ENCODE data around the gene TTLL4.

TTLL4 gene

DNA sequence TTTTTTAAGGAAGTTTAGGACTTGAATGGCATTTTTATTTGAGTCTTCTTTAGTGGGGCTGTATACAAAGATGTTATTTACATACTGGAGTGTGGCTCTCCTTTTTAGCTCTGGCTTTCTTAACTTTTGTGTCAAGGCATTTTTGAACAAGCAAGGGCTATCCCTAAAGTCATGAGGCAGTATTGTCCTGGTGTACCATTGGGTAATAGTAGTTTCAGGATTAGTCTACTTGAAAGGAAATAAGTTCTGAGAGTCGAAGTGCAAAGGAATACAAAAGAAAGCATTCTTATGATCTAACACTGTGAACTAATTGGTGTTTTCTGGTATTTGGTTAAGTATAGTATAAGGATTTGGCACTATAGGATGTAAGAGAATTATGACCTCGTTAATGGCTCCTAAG is 69.4 kb downstream of the TTLL4 start:
- TF ChIP-seq POLR2AphosphoS5 (IDR thresholded peaks at IDR 0.05; ENCODE audit: low read depth), result no peak
- TF ChIP-seq, protein P1, sequence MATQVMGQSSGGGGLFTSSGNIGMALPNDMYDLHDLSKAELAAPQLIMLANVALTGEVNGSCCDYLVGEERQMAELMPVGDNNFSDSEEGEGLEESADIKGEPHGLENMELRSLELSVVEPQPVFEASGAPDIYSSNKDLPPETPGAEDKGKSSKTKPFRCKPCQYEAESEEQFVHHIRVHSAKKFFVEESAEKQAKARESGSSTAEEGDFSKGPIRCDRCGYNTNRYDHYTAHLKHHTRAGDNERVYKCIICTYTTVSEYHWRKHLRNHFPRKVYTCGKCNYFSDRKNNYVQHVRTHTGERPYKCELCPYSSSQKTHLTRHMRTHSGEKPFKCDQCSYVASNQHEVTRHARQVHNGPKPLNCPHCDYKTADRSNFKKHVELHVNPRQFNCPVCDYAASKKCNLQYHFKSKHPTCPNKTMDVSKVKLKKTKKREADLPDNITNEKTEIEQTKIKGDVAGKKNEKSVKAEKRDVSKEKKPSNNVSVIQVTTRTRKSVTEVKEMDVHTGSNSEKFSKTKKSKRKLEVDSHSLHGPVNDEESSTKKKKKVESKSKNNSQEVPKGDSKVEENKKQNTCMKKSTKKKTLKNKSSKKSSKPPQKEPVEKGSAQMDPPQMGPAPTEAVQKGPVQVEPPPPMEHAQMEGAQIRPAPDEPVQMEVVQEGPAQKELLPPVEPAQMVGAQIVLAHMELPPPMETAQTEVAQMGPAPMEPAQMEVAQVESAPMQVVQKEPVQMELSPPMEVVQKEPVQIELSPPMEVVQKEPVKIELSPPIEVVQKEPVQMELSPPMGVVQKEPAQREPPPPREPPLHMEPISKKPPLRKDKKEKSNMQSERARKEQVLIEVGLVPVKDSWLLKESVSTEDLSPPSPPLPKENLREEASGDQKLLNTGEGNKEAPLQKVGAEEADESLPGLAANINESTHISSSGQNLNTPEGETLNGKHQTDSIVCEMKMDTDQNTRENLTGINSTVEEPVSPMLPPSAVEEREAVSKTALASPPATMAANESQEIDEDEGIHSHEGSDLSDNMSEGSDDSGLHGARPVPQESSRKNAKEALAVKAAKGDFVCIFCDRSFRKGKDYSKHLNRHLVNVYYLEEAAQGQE (IDR thresholded peaks at IDR 0.05; ENCODE audit: insufficient replicate concordance, low read depth), result no peak
- no peak for TF ChIP-seq SPI1 (IDR thresholded peaks at IDR 0.05; ENCODE audit: borderline replicate concordance, low read depth)
- no peak for TF ChIP-seq GABPA (IDR thresholded peaks at IDR 0.05; ENCODE audit: low read depth)
- TF ChIP-seq, protein P2, sequence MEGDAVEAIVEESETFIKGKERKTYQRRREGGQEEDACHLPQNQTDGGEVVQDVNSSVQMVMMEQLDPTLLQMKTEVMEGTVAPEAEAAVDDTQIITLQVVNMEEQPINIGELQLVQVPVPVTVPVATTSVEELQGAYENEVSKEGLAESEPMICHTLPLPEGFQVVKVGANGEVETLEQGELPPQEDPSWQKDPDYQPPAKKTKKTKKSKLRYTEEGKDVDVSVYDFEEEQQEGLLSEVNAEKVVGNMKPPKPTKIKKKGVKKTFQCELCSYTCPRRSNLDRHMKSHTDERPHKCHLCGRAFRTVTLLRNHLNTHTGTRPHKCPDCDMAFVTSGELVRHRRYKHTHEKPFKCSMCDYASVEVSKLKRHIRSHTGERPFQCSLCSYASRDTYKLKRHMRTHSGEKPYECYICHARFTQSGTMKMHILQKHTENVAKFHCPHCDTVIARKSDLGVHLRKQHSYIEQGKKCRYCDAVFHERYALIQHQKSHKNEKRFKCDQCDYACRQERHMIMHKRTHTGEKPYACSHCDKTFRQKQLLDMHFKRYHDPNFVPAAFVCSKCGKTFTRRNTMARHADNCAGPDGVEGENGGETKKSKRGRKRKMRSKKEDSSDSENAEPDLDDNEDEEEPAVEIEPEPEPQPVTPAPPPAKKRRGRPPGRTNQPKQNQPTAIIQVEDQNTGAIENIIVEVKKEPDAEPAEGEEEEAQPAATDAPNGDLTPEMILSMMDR (IDR thresholded peaks at IDR 0.05; ENCODE audit: insufficient read depth, low read length), result no peak
- no peak overlapping the region for H3K27ac ChIP-seq (replicated peaks)

DNA sequence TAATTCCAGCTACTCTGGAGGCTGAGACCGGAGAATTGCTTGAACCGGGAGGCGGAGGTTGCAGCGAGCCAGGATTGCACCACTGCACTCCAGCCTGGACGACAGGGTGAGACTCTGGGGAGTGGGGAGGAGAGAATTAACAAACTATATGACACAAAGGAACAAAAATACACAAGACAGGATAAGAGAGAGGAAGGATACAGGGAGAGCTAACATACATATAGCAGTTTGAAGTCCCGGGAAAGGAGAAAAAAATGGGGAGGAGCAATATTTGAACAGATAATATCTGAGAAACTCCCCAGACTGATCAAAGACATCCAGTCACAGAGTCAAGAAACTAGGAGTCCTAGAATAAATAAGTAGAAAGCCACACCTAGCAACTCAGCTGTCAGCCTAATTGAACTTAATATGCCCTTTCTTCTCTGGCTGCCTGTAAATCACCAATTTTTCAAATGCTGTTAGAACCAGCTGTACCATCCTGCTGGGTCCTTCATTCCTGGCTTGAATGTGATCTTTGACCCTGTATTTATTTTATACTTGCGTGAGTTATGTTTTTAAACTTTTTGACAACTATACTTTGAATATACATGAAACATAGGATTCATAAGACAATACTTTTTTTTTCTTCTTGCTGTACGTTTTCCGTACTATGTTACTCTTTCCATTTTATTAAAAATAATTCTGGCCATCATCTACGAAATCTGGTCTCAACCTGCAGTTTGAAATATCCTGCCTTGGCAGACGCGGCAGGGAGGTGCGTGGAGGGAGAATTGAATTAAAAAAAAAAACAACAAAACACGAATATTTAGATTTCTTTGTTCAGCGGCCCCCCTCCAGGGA is 70.4 kb downstream of the TTLL4 start:
- no peak for DNase-seq (ENCODE audit: low read depth in 1 of 2, low spot score in 1 of 2)
- TF ChIP-seq, protein P1 (IDR thresholded peaks at IDR 0.05; ENCODE audit: insufficient replicate concordance, low read depth), result no peak
- TF ChIP-seq GABPA (IDR thresholded peaks at IDR 0.05; ENCODE audit: low read depth) (no peak), SPI1 (IDR thresholded peaks at IDR 0.05; ENCODE audit: borderline replicate concordance, low read depth) (no peak), POLR2AphosphoS5 (IDR thresholded peaks at IDR 0.05; ENCODE audit: low read depth) (no peak)
- TF ChIP-seq, protein P2 (IDR thresholded peaks at IDR 0.05; ENCODE audit: insufficient read depth, low read length), result no peak
- Histone ChIP-seq H3K27ac (replicated peaks) (no peak overlapping the region), H3K27me3 (ENCODE audit: insufficient read depth, poor library complexity, severe bottlenecking) (no peaks in the 10 kb centered on the region), H3K4me3 (replicated peaks; ENCODE audit: insufficient read depth, low read length) (no peak overlapping the region)

More for the DNA sequence above, 69.4 kb downstream of the TTLL4 start:
- Histone ChIP-seq H3K27me3 (ENCODE audit: insufficient read depth, poor library complexity, severe bottlenecking) (no peaks in the 10 kb centered on the region), H3K4me3 (replicated peaks; ENCODE audit: insufficient read depth, low read length) (no peak overlapping the region)
- no peak for DNase-seq (ENCODE audit: low read depth in 1 of 2, low spot score in 1 of 2)

DNA sequence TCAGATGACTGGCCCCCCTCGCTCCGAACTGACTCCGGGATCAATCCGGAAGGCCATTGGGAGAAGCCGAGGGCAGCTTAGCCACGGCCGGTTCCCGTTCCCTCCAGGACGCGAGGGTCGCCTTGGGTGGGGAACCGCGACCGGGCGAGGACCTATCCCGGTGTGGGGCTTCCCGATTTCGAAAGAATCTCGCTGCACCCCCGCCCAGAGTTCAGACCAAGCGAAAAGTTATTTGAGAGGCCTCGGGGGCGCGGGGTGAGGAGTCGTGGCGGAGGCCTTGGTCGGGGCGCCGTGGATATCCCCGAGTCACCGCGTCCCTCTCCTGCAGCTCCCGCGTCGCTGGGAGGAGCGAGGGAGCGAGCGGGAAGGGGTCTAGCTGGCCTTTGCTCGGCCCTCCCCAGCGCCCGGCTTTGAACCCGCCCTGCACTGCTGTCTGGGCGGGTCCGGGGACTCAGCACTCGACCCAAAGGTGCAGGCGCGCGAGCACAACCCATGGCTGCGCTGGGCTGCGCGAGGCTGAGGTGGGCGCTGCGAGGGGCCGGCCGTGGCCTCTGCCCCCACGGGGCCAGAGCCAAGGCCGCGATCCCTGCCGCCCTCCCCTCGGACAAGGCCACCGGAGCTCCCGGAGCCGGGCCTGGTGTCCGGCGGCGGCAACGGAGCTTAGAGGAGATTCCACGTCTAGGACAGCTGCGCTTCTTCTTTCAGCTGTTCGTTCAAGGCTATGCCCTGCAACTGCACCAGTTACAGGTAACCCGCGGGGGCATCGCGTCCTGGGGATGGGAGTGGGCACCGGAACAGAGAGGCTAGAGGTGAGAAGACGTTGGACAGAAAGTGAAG is 71.3 kb downstream of the TTLL4 start, which contains the start of gene CYP27A1:
TSS of gene CYP27A1 (plus strand) at position 457 of the 837 bp plus-strand sequence. CDS start at position 493, 36 bp downstream.
- TF ChIP-seq GABPA (IDR thresholded peaks at IDR 0.05; ENCODE audit: low read depth) (no peak), SPI1 (IDR thresholded peaks at IDR 0.05; ENCODE audit: borderline replicate concordance, low read depth) (no peak), POLR2AphosphoS5 (IDR thresholded peaks at IDR 0.05; ENCODE audit: low read depth) (no peak)
- TF ChIP-seq, protein P1 (IDR thresholded peaks at IDR 0.05; ENCODE audit: insufficient replicate concordance, low read depth), result no peak
- TF ChIP-seq, protein P2 (IDR thresholded peaks at IDR 0.05; ENCODE audit: insufficient read depth, low read length), result no peak
- no peak for DNase-seq (ENCODE audit: low read depth in 1 of 2, low spot score in 1 of 2)
- Histone ChIP-seq H3K27ac (replicated peaks) (no peak within 1 kb of the TSS), H3K27me3 (ENCODE audit: insufficient read depth, poor library complexity, severe bottlenecking) (no peaks in the 10 kb centered on the region), H3K4me3 (replicated peaks; ENCODE audit: insufficient read depth, low read length) (no peak within 1 kb of the TSS)
